COLO668 (cell line): ENCODE measurements around the gene SLC1A4.
"Not testable (repeated sequence)": the region's sequence is repeated elsewhere in the genome, so short reads cannot be mapped to it uniquely, and the experiment has no call there.

Experiments
- DNase-seq: peaks from one replicate; lab custom pipeline; 2025; ENCODE audit not compliant: unreplicated experiment; lab: John Stamatoyannopoulos, UW

Gene SLC1A4

GRCh38 chr2:64989126-64989981 lies at the start of gene SLC1A4:
TSS of gene SLC1A4 (plus strand) at chr2:64989399. CDS start at chr2:64989644, 245 bp downstream.
- DNase-seq, result peak; percentile 97

GRCh38 chr2:64941143-64941542 lies 48.1 kb upstream of the SLC1A4 start:
- DNase-seq, result no peak

- DNase-seq, result no peak
These were observed 47.4 kb upstream of the SLC1A4 start for GRCh38 chr2:64941801-64942200.

- DNase-seq, result no peak
These were observed 46.5 kb upstream of the SLC1A4 start for GRCh38 chr2:64942693-64943092.

GRCh38 chr2:64943387-64944150 lies 45.6 kb upstream of the SLC1A4 start:
- DNase-seq, result no peak

GRCh38 chr2:64944484-64944883 lies 44.7 kb upstream of the SLC1A4 start:
- no peak for DNase-seq

GRCh38 chr2:64945973-64946768 lies 43.0 kb upstream of the SLC1A4 start:
- DNase-seq, result no peak

GRCh38 chr2:64946769-64947247 lies 42.4 kb upstream of the SLC1A4 start:
- no peak for DNase-seq

- DNase-seq, result no peak
These were observed 41.3 kb upstream of the SLC1A4 start for GRCh38 chr2:64947885-64948284.

- no peak for DNase-seq
These were observed 38.7 kb upstream of the SLC1A4 start for GRCh38 chr2:64950226-64951160.

GRCh38 chr2:64951306-64951953 lies 37.8 kb upstream of the SLC1A4 start:
- no peak for DNase-seq

- DNase-seq, result no peak
These were observed 37.1 kb upstream of the SLC1A4 start for GRCh38 chr2:64952096-64952495.

- no peak for DNase-seq
These were observed 36.4 kb upstream of the SLC1A4 start for GRCh38 chr2:64952511-64953482.

GRCh38 chr2:64955467-64955866 lies 33.7 kb upstream of the SLC1A4 start:
- no peak for DNase-seq

GRCh38 chr2:64957109-64957903 lies 31.9 kb upstream of the SLC1A4 start:
- no peak for DNase-seq

- DNase-seq, result no peak
These were observed 30.6 kb upstream of the SLC1A4 start for GRCh38 chr2:64958556-64958955.

- no peak for DNase-seq
These were observed 28.4 kb upstream of the SLC1A4 start for GRCh38 chr2:64960819-64961218.

- DNase-seq, result not testable (repeated sequence)
These were observed 26.1 kb upstream of the SLC1A4 start for GRCh38 chr2:64963138-64963537.
